ENCODE results near the gene DCBLD1. TPM values are rescaled to one million over a fixed set of nuclear protein-coding genes. Genes with fewer than 3 reads are reported as not detected.

DCBLD1 gene
- total RNA-seq, 1 donor from 2014 or later: 10.9 TPM

DNA sequence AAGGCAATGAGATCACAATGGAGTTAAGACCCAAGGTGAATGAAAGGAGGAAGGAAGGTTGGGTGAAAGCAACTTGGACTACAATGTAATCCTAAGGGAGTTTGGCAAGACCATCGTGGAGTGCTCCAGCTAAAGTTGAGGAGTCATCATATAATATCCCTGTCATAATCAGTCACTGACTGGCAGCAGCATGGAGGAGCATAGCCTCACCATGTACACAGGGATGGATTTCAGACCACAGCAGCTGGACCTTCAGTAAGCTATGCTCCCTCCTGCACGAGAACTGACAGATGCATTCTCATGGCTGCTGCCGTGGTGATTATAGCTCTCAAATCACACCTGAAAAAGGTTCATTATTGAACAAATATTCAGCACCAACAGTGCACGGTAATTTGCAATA is 76.8 kb downstream of the DCBLD1 start:
- no peak for DNase-seq

DNA sequence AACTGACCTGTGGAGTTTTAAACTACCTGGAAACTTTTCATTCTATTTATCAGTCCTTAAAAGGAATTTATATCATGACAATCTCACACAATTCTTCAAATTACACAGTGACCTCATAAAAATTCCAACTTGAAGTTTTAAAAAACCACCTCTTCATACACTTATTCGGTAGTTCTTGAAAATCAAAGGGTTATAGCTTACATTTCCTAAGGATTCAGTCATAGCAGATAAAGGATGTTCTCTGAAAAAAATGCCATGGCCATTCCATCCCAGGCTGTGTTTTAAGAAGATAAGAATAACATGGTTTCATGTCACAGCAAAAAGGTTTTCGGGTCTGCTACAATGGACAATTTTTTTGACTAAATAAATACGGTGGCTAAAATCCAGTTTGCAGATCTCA is 78.7 kb downstream of the DCBLD1 start:
- no peak for DNase-seq

DNA sequence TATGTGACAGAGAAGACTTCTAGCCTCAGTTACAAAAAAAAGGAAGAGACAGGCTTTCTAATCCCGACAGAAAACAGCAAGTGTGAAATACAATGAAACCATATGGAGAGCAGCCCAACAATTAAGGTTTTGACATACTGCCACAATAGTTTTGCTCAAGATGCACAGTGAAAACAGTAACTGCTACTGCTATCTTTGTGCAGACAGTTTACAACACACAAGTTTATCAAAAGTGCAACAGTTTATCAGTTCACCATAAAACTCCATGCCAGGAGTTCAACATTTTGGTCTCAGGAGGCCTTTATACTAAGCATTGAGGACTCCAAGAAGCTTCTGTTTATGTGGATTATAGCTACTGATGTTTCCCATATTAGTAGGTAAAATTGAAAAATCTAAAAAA is 82.2 kb downstream of the DCBLD1 start:
- peak; percentile 9 for DNase-seq

DNA sequence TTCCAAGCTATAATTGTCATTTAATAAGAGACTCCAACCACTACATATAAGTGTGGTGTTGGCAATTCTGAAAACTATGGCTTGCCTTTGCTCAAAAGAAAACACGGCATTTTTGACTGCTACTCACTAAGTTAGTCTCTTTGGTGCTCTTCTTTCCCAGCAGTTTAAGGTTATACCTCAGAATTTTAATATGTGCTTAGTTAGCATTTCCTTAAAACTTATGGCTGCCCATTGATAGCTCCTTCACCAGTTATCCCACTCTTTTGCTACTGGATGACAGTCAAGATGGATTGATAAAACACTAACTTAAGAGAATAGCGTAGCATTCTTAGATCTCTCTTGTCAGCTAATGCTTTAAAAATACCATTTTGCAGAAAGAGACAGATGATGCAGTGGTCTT is 85.8 kb downstream of the DCBLD1 start:
- DNase-seq: no peak

DNA sequence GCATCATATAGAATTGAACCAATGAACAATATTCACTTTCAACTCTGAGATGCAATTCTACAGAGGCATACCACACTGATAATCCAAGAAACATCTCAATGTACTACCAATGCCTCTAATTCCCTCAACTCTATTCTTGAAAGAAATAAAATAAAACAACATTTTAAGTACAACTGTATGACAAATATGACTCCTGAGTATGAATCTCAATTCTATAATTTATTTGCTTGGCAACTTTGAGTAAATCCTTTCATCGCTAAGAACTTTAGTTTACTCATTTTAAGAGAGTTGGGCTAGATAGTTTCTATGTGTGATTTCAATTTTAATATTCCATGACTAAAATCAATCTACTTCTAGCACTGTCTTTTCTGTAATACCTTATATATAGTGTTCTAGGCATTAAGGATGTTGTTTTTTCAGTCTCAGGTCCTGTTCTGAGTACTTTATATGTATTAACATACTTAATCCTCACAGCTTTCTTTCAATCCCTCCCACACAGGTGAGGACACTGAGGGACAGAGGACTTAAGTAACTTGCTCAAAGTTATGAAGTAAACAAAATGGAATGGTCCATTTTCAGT is 86.4 kb downstream of the DCBLD1 start:
- no peak for DNase-seq

DNA sequence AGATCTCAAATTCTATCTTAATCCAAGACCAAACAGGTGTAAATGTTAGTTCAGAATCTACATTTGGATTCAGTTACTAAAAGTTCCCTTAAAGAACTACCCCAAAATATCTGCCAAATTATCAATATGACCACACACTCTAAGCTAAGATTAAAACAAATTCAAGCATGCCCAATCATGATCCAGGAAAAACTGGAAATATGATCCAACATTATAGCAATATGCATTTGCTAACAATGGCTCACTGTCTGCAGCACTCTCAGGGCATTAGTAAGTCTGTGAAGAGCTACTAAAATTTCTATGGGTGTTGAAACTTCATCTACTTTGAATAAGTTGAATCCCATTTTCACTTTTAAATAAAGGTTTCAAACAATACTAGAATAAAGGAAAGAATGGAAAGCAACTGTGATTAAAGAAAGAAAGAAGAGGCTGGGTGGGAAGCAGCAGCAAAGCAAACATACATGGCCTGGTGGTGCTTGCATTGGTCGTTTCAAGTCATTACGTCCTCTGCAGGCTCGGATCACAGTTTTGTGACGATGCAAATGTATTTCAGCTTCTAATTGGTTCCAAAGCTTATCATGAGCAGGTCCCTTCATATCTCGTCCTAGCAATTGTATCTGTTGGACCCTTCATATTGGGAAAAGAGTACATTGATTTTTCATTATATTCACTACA is 90.7 kb downstream of the DCBLD1 start:
- no peak for DNase-seq

DNA sequence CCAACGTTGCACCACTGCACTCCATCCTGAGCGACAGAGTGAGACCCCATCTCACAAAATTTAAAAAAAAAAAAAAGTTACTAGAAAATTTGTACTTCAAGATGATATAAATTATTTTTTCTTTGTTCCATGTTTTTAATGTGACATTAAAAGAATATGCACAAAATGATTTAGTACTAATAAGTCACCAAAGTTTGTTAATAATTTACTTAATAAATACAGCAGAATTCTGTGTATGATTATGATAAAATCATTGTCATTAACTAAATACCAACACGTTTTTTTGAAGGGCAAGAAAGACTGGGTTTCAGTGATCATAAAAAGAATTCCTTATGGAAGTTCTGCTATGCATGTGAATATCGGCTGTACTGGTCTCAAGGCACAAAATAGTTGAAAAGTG is 91.7 kb downstream of the DCBLD1 start:
- DNase-seq: no peak

DNA sequence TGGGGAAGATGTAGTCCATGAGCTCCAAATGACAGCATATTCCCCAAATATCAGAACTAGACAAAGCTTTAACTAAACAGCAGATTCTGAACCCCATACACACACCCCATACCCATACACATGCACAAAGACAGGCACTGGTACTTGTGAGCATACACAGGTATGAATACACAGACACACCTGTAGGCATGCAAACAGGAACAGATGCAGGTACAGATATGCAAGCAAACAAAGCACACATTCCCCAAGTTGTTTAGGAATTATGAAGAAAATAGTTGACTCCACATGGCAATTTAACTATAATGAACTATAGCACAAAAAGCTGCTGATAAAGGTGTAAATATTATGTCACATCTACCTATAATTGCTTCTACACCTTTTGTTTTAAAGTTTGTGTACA is 103.2 kb downstream of the DCBLD1 start:
- no peak for DNase-seq

DNA sequence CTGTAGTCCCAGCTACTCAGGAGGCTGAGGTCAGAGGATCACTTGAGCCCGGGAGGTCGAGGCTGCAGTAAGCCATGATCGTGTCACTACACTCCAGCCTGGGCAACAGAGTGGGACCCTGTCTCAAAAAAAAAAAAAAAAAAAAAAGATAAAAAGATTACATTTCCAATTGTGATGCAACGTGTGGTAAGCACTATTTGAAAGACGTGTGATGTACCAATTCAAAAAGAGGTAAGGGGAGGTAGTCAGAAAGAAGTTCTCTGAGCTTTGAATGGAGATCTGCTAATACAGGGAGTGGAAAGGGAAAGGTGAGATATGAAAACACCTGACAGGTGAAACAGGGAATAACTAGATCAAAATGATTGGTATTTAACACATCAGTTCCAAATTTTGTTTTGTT is 108.0 kb downstream of the DCBLD1 start:
- no peak for DNase-seq

DNA sequence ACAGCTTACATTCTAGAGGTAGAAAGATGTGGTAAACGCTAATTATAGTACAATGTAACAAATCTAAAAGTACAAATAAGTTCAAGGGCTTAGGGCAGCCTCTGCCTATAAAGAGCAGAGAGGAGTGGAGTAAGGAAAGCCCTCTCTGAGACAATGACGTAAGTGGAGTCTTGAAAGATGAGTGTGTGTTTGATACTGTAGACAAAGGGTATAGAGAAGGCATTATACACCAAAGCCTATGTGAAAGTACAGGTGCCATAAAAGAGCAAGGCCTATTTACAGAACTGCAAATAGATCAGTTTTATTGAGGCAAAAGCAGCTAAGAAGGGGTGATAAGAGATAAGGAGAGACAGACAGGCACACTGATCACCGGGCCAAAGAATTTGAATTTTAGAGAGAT is 108.9 kb downstream of the DCBLD1 start:
- DNase-seq: no peak

DNA sequence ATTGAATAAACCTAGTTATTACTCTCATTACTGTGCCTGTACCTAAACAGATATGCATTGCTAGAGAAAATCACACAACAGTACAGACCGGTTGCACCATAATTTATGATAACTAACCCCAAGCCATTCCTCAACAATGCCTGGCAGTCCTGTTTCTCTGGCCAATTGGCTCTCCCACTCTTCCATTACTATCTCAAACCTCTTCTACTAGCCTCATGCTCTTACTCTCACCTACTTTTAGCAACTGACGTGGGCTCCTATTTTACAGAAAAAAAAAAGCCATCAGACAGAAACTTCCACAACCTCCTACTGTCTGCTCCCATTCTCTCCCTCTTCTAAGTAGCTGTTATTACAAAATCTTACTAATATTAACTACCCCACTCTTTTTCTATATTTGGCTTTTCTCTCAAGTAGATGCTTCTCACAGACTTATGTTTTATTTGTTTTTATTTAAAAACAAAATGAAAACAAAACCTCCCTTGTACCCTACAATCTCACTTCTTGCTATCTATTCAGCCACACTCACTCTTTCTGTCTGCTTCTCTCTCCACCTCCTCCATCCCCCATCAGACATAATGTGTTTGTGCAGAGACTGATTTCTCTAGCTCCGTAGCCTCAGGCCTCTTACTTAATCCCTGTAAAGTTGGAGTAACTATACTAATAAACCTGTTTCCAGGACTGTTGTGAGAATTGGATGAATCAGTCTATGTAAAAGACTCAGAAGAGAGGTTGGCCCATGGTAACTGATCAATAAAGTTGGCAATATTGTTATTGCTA is 110.7 kb downstream of the DCBLD1 start:
- DNase-seq: no peak

DNA sequence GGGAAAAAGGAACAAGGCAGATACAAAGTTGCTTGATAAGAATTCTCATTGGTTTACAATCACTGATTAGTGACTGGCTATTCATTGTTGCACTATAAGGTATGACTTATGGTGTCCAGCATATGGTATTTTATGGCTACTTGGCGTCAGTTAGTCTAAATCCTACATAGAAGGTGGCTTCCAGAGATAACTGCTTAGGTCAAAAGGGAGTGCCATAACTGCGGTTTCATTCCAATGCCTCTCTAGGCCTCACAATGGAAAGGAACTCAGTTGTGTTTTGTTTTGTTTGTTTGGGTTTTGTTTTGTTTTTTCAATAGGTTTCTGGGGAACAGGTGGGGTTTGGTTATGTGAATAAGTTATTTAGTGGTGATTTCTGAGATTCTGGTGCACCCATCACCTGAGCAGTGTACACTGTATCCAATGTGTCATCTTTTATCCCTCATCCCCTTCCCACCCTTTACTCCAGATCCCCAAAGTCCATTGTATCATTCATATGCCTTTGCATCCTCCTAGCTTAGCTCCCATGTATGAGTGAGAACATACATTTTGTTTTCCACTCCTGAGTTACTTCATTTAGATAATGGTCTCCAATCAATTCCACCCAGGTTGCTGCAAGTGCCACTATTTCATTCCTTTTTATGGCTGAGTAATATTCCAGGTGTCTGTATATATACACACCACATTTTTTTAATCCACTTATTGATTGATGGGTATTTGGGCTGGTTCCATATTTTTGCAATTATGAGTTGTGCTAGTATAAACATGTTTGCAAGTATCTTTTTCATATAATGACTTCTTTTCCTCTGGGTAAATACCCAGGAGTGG is 112.8 kb downstream of the DCBLD1 start:
- DNase-seq: no peak

DNA sequence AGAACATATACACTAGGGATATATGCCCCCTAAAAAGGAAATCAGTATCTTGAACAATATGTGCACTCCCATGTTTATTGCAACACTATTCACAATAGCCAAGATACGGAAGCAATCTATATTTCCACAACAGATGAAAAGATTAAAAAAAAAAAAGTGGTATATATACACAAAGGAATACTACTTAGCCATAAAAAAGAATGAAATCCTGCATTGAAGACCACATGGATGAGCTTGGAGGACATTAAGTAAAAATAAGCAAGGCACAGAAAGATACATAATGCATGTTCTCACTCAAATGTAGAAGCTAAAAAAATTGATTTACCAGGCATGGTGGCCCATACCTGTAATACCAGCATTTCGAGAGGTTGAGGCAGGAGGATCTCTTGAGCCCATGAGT is 115.3 kb downstream of the DCBLD1 start:
- no peak for DNase-seq

Small RNA genes lying within 50 kb of the gene (small RNA-seq; reads per million reads assigned to genes)
- gene RNU6-253P (ENCODE audit: low replicate concordance): not detected

Other genes with a start within 250 kb of the DCBLD1 start
- 2.8 TPM for gene VGLL2, start 217.1 kb upstream of the DCBLD1 start, total RNA-seq
- gene ROS1, start 56.7 kb upstream of the DCBLD1 start, total RNA-seq: 0.10 TPM
- 45.8 TPM for gene GOPC, start 119.8 kb downstream of the DCBLD1 start, total RNA-seq
- gene NUS1, start 192.8 kb downstream of the DCBLD1 start, total RNA-seq: 17.4 TPM

Measured in skin of body (tissue), 3 donors.